ENCODE measurements around the gene ATCAY.

The ATCAY gene

GRCh38 chr19:3880471-3881271 lies at the start of gene ATCAY:
TSS of gene ATCAY (plus strand) at chr19:3880685. CDS start at chr19:3885768, 5,083 bp downstream.
- no peak for DNase-seq

GRCh38 chr19:3831601-3832000 lies 48.9 kb upstream of the ATCAY start:
- DNase-seq: no peak

- DNase-seq: no peak
Observed at GRCh38 chr19:3832001-3832400, 48.5 kb upstream of the ATCAY start.

GRCh38 chr19:3833578-3834348 lies 46.7 kb upstream of the ATCAY start:
- no peak for DNase-seq

- no peak for DNase-seq
Observed at GRCh38 chr19:3834349-3835054, 46.0 kb upstream of the ATCAY start.

GRCh38 chr19:3835055-3835435 lies 45.4 kb upstream of the ATCAY start:
- no peak for DNase-seq

- DNase-seq: peak; percentile 22
Observed at GRCh38 chr19:3836887-3837286, 43.6 kb upstream of the ATCAY start.

GRCh38 chr19:3837332-3837731 lies 43.2 kb upstream of the ATCAY start:
- DNase-seq: no peak

- no peak for DNase-seq
Observed at GRCh38 chr19:3837922-3838321, 42.6 kb upstream of the ATCAY start.

GRCh38 chr19:3838661-3839060 lies 41.8 kb upstream of the ATCAY start:
- no peak for DNase-seq

GRCh38 chr19:3839941-3840340 lies 40.5 kb upstream of the ATCAY start:
- no peak for DNase-seq

- DNase-seq: no peak
Observed at GRCh38 chr19:3840804-3841203, 39.7 kb upstream of the ATCAY start.

GRCh38 chr19:3842948-3843347 lies 37.5 kb upstream of the ATCAY start:
- no peak for DNase-seq

- DNase-seq: no peak
Observed at GRCh38 chr19:3844596-3844995, 35.9 kb upstream of the ATCAY start.

GRCh38 chr19:3849092-3849491 lies 31.4 kb upstream of the ATCAY start:
- peak; percentile 54 for DNase-seq

- no peak for DNase-seq
Observed at GRCh38 chr19:3849787-3850186, 30.7 kb upstream of the ATCAY start.

GRCh38 chr19:3850320-3850972 lies 30.0 kb upstream of the ATCAY start:
- no peak for DNase-seq

- DNase-seq: no peak
Observed at GRCh38 chr19:3851254-3852176, 29.0 kb upstream of the ATCAY start.

- DNase-seq: no peak
Observed at GRCh38 chr19:3852177-3852511, 28.3 kb upstream of the ATCAY start.

GRCh38 chr19:3852614-3853254 lies 27.8 kb upstream of the ATCAY start:
- peak; percentile 52 for DNase-seq

- DNase-seq: no peak
Observed at GRCh38 chr19:3855320-3855719, 25.2 kb upstream of the ATCAY start.

Data from CD4-positive, alpha-beta T cell treated with Interleukin-12 subunit alpha and Interleukin-12 subunit beta, for 1 hour (primary cell).